ES-I3 (cell line): Measurements from ENCODE around the gene SNX9.

Experiments used
- H3K36me3 ChIP-seq: 2 replicates; pipeline ENCODE4 v1.6.1; 2013; ENCODE audit warnings: mild to moderate bottlenecking, low read length, control low read depth, moderate library complexity; ENCODE audit not compliant: insufficient read depth
- H3K4me1 ChIP-seq: 2 replicates; pipeline ENCODE4 v1.6.1; 2013; ENCODE audit warnings: mild to moderate bottlenecking, control low read depth, low read length; ENCODE audit not compliant: insufficient read depth
- H3K9ac ChIP-seq: 2 replicates; pipeline ENCODE4 v1.6.1; 2013; ENCODE audit warnings: low read depth, mild to moderate bottlenecking, low read length, moderate library complexity
- H3K9me3 ChIP-seq: 2 replicates; pipeline ENCODE4 v1.6.1; 2013; ENCODE audit warnings: mild to moderate bottlenecking, low read length, moderate library complexity; ENCODE audit not compliant: control insufficient read depth, insufficient read depth

Gene SNX9

DNA sequence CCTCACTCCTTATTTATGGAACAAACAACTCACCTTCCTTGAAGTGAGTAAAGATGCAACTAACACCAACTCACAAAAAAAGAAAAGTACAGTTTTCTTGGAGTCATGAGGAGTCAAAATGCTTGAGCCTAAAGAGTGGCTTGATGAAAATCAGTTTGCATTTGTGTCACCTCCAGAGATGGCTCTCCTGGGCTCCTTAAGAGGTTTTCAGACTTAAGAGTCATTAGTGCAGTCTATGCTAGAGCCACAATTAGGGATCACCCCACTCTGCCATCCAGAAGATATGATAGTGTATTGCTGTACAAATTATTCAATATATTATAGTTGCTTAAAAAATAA is 11.9 kb upstream of the SNX9 start:
- H3K36me3 ChIP-seq, result no peaks in the 10 kb centered on the region
- H3K9ac ChIP-seq, result no peak overlapping the region
- peaks cover 6% of the 10 kb centered on the region; the same call in 1 of the 2 replicates for H3K9me3 ChIP-seq
- H3K4me1 ChIP-seq, result peaks cover 7% of the 10 kb centered on the region; the same call in 1 of the 2 replicates

DNA sequence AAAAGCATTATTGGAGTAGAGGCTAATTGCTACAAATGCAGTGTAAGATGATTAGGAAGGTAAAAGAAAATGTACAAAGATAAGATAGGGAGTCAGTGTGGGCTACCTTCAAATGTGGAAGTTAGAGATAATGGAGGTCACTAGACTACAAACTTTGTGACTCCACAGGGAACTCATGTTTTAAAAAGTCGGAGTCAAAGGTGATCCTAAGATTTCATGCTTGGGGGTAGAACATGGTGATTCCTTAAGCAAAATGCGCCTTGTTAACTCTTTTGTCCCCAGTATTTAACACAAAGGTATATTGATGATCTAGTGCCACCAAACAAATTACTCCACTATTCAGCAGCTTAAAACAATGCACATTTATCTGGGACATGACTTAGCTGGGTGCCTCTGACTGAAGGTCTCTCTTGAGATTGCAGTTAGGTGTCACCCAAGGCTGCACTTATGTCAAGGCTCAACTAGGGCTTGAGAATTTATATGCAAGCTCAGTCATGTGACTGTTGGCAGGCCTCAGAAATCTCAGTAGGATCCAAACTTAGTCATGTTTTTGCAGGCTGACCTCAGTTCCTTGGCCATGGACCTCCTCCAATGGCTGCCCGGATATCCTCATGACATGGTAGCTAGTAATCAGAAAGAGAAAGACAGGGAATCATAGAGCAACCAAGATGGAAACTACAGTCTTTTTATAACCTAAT is 11.4 kb upstream of the SNX9 start:
- Histone ChIP-seq H3K36me3 (no peaks in the 10 kb centered on the region), H3K9ac (no peak overlapping the region), H3K9me3 (peaks cover 6% of the 10 kb centered on the region; the same call in 1 of the 2 replicates), H3K4me1 (peaks cover 7% of the 10 kb centered on the region; the same call in 1 of the 2 replicates)

DNA sequence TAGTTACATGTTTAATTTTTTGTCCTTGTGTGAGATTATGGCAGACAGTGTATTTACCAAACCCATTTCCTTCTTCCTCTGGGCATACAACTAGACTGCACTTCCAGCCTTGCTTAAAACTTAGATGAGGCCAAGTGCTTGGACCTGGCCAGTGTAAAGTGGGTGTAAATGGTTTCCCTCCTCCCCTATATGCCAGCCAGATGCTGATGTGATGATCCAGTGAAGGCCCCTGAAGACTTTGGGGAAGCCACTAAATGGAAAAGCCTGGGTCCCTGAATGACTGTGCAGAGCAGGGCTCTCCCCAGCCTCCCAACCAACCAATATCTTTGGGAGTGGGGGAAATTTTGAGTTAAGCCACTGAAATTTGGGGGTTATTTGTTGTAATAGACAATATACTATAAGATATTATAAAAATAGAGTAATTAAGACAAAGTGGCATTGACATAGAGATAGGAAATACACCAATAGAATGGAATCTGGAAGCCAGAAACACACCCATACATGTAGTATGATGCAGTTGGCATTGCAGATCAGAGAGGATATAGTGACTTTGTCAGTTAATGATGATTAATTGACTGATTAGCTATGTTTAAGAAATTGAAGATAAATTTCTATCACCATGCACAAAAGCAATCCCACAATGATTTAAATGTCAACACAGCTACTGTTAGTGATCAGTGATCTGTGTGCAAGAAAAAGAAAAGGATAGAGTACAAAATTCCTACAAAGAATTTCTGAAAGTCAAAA is 10.4 kb upstream of the SNX9 start:
- Histone ChIP-seq H3K4me1 (peaks cover 7% of the 10 kb centered on the region; the same call in 1 of the 2 replicates), H3K36me3 (no peaks in the 10 kb centered on the region), H3K9me3 (peaks cover 6% of the 10 kb centered on the region; the same call in 1 of the 2 replicates), H3K9ac (no peak overlapping the region)

DNA sequence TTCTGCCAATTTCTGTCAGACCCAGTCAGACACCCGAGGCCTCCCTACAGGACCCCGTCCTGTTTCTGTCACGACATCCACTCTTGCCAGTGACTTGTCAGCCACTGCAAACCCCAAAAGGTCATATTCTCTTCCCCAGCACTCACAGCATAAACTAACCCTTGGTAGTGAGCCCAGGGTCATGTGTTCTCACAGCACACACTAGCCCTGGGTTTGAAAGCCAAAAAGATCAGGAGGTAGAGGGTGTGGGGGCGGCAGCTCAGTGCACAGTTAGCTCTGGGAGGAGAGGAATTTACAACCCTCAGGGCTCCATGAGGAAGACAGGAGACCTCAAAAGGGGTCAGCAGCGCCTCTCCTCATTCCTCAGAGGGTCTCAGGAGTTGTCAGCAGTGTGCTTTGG is 9.9 kb upstream of the SNX9 start:
- no peak overlapping the region for H3K9ac ChIP-seq
- H3K4me1 ChIP-seq, result peaks cover 7% of the 10 kb centered on the region; the same call in 1 of the 2 replicates
- H3K9me3 ChIP-seq, result peaks cover 6% of the 10 kb centered on the region; the same call in 1 of the 2 replicates
- no peaks in the 10 kb centered on the region for H3K36me3 ChIP-seq

DNA sequence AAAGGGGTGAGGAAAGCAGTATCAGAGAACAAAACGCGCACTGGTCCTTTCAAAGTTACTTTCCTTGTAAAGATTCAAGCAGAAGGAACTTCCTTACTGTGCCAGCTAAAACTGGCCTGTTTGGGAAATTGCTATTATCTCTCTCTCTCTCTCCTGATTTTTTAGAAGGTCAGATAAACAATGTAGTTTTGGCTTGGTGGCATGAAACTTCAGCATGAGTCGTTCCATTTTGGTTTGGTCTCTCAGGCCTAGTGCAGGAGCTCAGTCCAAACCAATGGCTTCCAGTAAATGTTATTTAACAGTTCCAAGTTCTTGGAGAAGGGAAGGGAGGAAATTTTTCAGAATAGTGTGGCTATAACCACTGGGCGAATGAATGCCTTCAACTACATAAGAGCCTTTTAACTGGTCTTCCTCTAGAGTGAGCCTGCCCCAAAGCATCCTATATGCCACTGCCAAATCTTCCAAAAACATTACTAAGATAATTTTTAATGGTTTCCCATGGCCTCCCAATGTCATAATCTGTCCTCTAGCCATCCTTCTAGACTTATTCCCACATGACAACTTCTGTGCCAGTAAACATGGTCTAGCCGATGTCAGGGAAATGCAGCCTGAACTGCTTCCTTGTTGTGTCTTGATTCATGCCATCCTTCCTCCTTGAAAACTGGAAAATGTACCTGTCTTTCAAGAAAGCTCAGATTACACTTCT is 9.1 kb upstream of the SNX9 start:
- Histone ChIP-seq H3K9ac (no peak overlapping the region), H3K9me3 (no peaks in the 10 kb centered on the region), H3K4me1 (peaks cover 7% of the 10 kb centered on the region; the same call in 1 of the 2 replicates), H3K36me3 (no peaks in the 10 kb centered on the region)

DNA sequence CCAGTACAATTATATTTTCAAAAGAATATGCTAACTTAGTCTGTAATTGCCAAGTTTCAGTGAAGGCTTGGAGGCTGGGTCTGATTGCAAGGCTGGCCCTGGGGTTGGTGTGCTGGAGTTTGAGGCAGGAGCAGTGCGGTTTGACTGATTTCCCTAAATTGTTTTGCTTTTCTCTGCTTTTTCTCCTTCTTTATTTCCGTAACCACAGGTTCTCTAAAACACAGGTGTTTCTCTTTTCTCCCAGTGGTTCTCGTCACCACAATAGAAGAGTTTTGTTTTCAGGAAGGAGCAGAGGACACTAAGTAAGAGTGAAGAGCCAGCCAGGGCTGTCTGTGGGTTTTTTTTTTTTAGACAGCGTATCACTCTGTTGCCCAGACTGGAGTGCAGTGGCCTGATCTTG is 8.2 kb upstream of the SNX9 start:
- Histone ChIP-seq H3K4me1 (peaks cover 16% of the 10 kb centered on the region), H3K9me3 (no peaks in the 10 kb centered on the region), H3K36me3 (no peaks in the 10 kb centered on the region), H3K9ac (no peak overlapping the region)

DNA sequence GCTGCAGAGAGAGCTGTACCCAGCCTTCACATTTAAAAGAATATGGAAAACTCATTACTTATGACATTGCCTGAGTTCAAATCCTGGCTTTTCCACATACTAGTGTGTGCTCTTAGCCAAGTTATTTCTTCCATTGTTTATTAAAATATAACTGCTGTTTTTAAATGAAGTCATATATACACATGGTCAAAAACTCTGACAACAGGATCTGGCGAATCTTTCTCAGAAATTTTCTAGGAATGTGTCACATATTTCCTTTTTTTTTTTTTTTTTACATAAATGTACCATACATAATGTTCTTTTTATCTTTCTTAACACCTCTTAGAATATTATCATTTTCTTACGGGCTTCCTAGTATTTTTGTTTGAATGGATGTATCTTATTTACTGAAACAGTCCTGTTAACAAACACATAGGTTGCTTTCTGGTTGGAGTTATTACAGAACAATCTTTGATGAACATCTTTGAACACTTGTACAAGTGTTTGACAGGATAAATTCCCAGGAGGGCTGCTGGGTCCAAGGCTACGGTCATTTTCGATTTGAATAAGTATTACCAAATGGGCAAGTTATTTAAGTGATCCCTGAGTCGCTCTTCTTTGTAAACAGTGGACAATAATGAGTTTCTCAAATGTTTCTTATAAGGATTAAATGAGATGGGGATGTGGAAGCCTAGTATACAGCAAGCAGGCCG is 1.6 kb upstream of the SNX9 start:
- Histone ChIP-seq H3K9me3 (no peaks in the 10 kb centered on the region), H3K36me3 (no peaks in the 10 kb centered on the region), H3K4me1 (peaks cover 10% of the 10 kb centered on the region), H3K9ac (no peak overlapping the region)

DNA sequence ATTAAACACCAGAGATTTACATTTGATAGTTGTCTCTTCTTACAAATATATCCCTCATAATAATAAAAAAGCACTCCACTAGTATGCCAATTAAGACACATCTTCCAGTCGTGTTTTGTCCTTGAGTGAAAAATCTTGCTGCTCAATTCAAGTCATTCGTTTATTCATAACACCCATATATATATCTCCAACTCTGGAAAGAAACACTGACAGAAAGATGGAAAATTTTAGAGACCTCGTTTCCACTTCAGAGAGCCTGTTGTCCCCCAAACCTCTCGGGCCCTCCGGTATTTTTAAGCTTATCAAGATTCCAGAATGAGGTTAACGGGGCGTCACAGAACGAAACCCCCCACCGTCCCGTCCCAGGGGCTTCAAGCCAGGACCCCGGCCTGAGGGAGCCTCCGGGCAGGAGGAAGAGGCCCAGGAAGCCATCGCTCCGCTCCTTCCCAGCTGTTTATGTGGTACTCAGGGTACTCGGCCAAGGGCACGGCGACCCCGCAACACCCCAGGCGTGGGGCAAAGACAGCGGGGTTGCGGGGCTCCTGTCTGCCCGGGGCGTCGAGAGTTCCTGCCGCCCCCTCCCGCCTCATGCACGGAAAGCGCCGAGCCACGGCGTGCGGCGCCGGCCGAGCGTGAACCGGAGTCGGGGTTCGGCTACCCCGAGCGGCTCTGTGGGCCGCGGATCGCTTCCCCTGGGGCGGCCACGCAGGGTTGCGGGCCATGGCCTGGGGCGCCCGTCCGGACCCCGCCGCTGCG is 623 bp upstream of the SNX9 start:
- H3K36me3 ChIP-seq, result no peaks in the 10 kb centered on the region
- peak overlapping the region; percentile 89 for H3K9ac ChIP-seq
- H3K9me3 ChIP-seq, result no peaks in the 10 kb centered on the region
- peaks cover 10% of the 10 kb centered on the region for H3K4me1 ChIP-seq

DNA sequence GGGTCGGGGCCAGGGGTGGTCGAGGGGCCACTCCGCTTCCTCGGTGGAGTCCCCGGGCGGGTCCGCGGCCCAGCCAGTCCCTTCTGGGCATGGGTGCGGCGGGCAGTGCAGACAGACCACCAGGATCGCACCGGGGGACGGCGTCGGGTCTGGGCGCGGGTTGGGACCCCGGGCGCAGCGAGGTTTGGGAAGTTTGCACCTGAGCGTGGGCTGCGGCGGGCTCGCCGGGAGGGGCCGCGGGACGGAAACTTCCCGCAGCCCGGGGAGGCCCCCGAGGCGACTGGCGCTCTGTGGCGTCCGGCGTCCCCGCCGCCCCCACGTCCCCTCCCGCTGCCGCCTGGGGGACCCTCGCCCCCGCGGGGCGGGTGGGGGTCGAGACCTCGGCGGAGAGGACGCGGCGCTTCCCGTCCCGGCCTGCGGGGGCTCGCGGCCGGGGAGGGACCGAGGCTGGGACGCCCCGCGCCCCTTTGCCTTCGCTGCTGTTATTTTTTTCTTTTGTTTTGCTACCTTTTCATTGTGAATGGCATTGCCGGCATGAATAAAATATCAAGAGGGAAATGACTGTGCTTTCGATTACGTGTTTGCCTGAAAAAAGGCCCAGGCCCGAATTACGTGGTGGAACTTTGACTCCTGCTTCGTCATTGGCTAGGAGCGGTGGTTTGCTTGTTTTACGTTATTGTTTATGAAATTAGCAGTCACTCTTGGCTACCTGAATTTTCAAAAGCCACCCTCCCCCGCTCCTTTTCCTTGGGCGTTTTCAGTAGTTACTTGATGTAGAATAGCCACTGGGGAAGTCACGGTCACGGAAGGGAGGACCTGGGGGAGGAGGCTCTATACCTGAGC is 703 bp downstream of the SNX9 start:
- Histone ChIP-seq H3K4me1 (peaks cover 10% of the 10 kb centered on the region), H3K9ac (peak overlapping the region; percentile 89), H3K9me3 (no peaks in the 10 kb centered on the region), H3K36me3 (no peaks in the 10 kb centered on the region)

DNA sequence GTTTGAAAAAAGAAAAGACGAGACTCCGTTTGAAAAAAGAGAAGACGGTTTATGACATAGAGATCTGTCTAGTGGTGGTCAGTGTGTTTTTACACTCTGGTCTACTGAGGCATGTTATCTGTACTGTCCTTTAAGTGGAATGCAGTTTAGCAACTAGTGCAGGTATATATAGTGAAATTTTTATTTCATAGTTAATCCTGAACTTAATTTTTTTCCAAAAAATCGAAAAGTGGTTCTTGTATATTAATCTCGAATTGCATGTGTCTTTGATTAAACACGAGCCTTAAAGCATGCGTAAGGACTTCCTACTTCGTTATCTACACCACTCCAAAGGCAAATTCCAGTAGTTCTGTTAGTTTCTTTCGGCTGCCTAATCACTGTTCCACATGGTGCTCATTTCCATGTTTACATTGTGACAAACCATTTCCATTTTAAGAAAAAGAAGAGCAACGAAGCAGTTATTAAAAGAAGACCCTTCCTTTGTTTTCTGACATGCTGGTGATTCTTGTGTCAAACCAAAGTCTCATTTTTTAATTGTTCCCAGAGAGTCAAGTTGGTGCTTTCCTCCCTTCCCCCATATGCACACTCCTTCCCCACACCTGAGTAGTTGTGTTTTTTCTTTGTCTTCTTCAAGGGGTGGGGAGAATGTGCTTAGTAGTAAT is 2.3 kb downstream of the SNX9 start:
- peak overlapping the region; percentile 89; the same call in 1 of the 2 replicates for H3K9ac ChIP-seq
- no peaks in the 10 kb centered on the region for H3K9me3 ChIP-seq
- peaks cover 10% of the 10 kb centered on the region for H3K4me1 ChIP-seq
- H3K36me3 ChIP-seq, result no peaks in the 10 kb centered on the region

DNA sequence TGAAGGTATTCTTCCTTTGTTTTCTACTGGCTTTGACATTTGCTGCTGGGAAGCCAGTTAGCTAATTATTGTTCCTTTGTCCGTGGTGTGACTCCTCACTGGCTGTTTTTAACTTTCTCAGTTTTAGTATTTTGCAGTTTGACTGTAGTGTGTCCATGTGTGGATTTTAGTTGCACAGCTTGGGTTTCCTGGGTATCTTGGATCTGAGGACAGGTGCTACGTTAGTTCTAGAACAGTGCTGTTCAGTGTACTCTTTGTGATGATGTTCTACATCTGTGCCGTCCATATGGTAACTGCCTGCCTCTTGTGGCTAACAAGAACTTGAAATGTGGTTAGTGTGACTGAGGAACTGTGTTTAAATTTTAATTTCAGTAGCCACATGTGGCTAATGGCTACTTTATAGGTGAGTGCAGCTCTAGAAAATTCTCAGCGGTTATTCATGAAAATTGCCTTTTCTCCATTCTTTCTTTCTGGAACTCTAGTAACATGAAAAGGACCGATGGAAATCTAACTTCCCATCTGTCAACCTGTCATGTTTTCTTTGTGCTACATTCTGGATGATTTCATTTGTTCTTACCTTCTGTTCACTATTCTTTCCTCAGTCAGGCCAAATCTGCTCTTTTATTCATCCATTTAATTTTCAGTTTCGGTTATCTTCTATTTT is 7.4 kb downstream of the SNX9 start:
- no peaks in the 10 kb centered on the region for H3K36me3 ChIP-seq
- no peak overlapping the region for H3K9ac ChIP-seq
- peaks cover 44% of the 10 kb centered on the region for H3K4me1 ChIP-seq
- H3K9me3 ChIP-seq, result no peaks in the 10 kb centered on the region

DNA sequence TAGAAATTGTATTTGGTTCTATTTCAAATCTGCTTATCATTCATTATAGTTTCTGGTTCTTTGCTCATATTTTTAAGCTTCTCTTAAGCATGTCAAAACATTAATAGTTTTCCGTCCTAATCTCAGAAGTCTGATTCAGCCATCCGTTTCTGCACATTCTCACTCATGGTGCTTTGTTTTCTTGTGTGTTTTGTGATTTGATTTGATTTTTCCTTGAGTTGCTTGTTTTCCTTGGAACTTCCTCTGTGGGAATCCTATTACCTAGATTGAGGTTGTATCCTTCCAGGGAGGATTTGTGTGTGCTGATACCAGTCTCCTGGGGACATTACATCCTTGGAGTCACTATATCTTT is 7.9 kb downstream of the SNX9 start:
- Histone ChIP-seq H3K9ac (no peak overlapping the region), H3K9me3 (no peaks in the 10 kb centered on the region), H3K4me1 (peaks cover 44% of the 10 kb centered on the region), H3K36me3 (no peaks in the 10 kb centered on the region)
